Endothelial cell of hepatic sinusoid (primary cell): ENCODE measurements around the gene RASGRF1.

Source experiments
- in situ Hi-C: cut with HindIII; loops from 2 replicates; pipeline ENCODE4 v1.10.0; 2017; ENCODE audit warnings: low sequenced_read_pairs

The RASGRF1 gene

DNA sequence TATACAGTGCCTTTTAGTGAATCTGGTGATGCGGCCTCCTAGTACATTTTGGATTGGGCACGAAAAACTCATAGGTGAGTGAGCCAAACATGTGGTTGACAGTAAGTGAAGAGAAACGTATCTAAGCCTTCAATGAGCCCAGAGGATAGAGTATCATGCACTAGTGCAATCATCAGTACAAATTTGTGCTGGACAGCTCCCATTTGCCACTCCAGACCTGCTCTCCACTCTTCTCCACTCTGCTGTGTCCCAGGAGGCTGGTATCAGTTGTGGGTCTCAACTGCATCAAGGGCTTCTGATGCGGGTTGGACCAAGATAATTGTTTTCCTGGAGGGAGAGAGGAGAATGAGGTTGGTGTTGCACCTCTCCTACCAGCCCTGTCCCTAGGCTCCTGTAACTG lies 9.1 kb upstream of the RASGRF1 start:
- in situ Hi-C loops: no loop called here

DNA sequence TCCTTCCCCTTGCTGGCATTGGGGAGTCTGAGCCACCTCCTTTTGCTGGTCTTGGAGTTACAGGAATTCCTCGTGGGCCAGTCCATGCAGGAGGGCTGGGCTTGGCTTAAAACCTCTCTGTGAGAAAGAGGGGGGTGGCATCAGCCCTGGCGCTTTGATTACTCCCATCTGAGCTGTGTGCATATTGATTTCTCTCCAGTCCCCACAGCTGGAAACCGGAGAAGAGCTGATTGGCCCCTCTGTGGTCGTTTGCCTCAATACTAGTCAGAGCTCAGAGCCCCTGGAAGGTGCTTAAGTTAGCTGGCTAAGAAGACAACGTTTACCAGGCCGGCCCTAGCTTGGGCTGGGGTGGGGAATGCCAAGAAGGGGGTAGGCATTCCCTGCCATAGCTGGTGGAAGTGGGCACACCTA lies 4.0 kb upstream of the RASGRF1 start:
- in situ Hi-C loops: no loop called here

DNA sequence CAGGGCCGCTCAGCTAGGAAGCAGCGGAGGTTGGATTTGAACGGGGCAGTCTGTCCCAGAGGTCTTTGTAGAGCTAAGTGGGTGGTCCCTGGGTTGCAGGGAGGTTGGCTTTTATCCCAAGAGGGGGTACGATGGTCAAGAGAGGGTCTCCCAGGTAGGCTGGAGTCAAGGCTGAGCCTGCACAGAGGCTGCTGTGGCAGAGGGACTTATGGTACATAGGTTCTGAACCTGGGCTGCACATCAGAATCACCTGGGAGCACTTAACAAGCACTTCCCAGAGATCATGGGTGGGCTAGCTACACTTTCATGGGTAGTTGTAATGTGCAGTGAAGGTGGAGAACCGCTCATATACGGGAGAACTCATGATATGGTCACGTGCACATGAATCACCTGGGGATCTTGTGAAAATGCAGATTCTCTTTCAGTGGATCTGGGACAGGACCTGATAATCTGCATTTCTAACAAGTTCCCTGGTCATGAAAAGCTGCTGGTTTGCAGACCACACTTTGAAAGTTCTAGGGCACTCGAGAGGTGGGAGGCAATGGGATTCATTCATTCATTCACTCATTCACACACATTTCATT lies 2.9 kb upstream of the RASGRF1 start:
- in situ Hi-C loops: no loop called here

DNA sequence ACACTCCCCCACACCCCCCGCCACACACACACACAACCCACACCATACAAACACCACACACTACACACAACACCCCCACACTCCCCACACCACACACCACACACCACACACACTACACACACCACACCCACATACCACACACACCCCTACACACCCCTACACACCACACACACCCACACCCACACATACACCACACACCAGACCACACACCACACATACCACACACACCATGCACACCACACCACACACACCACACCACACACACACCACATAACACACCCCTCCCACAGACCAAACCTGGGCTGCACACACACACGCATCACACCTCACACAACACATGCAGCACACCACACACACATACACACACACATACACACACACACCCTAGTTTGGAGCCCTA lies 1.8 kb upstream of the RASGRF1 start:
- in situ Hi-C loops: no loop called here

DNA sequence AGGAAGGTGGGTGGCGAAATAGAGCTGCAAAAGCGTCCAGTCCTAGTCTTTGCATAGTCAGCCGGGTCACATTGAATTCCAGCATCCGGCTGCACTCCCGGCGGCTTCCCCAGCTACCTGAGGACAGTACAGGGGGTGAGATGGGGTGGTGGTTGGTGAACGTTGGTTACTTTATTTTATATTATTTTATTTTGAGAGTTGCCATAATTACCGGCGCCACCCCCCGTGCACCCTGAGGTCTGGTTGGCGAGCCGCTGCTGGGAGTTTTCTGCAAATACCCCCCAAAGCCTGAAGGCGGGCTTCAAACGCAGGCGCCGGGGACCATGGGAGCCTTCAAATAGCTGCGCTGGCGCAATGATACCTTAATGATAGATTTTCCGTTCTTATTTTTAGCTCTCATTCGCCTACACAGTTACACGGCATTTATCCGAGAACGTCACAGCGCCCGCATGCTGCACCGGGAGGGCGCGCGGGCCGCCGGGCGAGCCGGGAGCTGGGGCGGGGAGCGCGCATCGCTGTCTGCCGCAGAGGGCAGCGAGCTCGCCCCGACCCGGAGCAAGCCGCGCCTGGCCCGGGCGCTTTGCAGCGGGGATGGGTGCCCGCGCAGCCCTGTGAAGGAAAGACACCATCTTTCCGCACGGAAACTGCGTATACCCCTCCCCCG lies 756 bp upstream of the RASGRF1 start:
- in situ Hi-C loops: no loop called here

- in situ Hi-C loops: loop anchor here (5.0 kb wide), 3 partner anchors 52 to 87 kb away; no protein-coding TSS in a partner anchor
Observed at GRCh38 chr15:79089890-79090486, 592 bp downstream of the RASGRF1 start.

DNA sequence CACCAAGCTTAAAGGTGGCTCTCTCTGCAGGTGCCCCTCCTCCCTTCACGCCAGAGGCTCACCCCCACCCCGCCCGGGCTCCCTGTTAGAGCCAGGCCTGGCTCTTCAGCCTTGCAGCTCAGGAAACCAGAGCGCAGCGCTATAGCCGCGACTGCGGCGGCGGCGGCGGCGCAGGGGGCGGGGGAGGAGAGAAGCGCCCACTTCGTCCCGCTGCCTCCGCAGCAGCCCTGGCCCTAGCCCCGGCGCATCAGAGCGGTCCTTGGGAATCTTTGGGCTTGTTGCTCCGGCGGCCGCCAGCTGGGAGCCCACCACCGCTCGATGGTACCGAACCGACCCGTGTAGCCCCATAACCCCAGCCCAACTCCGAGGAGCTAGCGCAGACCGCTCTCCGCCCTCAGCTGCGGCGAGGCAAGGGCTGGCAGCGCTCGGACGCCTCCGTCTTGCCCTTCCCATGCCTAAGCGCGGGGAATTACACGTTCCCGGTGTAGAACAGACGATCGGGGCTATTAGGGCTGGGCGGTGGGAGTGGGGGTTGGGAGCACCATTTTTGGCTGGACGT lies 1.2 kb downstream of the RASGRF1 start:
- in situ Hi-C loops: loop anchor here (5.0 kb wide), 3 partner anchors 53 to 88 kb away; no protein-coding TSS in a partner anchor

DNA sequence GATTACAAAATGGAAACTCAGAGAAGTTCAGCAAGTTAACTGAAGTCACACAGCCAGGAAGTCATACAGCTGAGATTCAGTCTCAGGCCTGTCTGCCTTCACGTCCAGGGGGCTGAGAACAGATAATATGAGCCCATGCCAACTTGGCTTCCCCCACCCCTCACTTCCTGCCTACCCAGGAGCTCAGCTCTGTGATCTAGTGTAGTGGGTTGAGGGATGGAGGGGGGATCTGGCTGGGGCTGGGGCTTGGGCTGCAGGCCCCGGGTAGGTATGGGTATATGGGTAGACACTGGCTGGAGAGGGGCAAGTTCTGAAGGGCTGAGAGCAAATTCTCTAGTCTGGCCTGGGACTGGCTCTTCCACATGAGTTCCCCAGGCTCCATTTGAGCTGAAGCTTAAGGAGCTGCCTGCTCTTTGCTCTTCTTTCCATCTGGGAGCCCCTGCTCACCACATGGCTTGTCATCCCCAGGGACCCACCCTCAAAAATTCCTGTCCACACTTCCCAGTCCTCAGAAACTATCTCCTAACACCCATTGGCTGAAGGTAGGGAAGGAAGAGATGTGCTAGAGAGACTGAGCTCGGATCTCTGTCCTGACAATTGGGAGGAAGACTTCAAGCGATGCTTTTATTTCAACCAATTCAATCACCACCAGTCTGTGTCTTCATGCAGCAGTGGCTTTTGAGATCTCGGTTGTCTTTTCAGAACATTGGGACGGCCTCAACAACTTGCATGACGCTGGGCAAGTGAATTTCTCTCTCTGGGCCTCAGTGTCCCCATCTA lies 2.0 kb downstream of the RASGRF1 start:
- in situ Hi-C loops: loop anchor here (5.0 kb wide), 3 partner anchors 54 to 89 kb away; no protein-coding TSS in a partner anchor

- in situ Hi-C loops: loop anchor here (5.0 kb wide), 3 partner anchors 55 to 90 kb away; no protein-coding TSS in a partner anchor
Observed at GRCh38 chr15:79086814-79087213, 3.8 kb downstream of the RASGRF1 start.

GRCh38 chr15:79084308-79084968 lies 6.1 kb downstream of the RASGRF1 start:
- in situ Hi-C loops: no loop called here

DNA sequence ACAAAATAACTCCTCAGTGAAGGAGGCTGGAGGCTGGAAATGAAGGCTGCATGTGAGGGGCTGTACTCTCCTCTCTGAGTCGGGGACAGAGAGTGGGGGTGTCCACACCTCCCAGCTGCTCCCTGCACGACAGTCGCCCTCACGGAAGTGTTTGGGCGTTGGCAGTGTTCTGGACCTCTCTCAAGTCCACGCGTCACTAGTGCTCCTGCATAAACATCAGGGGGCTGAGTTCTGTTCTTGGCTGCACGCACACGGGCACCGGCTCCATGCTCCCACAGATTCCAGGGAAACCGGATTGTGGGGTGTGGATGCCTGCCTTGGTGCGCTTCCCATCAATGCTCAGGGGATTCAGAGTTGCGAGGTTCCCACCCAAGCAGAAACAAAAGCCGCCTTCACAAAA lies 7.4 kb downstream of the RASGRF1 start:
- in situ Hi-C loops: no loop called here

DNA sequence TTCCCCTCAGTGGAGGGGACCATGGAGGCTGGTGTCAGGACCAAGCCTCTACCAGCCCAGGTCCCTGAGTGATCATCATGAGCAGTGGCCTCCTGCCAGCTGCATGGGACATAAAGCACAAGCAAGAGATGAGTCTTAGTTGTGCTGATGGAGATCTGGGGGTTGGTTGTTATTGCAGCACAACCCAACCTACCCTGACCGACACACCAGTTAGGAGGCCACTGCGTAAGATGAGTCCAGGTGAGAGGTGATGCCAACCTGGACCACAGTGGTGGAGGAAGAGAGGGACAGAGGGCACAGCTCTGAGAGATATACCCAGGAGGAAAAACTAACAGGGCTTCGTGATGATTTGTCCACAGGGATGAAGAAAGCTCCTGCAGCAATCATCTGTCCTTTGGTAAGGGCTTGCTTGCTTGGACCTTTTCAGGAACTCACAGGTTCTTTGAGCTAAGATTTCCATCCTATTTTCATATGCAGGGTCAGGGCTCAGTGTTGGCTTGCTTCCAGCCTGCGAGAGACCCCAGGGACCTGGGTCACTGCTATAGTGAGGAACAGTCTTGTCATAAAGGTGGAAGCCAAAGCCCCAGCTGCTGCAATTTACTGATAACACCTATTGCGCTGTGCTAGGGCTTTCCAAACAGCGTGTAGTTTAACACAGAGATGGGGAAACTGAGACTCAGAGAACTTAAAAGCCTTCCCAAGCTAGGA lies 8.1 kb downstream of the RASGRF1 start:
- in situ Hi-C loops: no loop called here

- in situ Hi-C loops: no loop called here
Observed at GRCh38 chr15:79078763-79079410, 11.7 kb downstream of the RASGRF1 start.

DNA sequence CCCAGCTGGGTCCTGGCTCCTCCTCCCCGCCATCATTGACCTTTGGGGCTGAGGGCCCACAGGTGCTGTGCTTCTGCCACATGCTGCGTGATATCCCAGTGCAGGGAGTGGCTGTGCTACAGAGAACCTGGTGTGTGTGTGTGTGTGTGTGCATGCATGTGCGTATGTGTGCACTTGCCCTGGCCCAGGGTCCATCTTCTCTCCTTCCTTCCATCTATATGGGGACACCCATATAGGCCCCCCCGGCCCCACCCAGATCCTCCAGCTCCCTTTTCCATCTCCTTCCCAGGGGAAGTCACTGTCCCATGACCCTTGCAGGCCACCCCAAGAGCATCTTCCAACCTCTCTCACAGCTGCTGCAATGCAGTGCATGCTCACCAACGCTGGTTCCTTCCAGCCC lies 12.6 kb downstream of the RASGRF1 start:
- in situ Hi-C loops: no loop called here

GRCh38 chr15:79076661-79077060 lies 13.9 kb downstream of the RASGRF1 start:
- in situ Hi-C loops: no loop called here

GRCh38 chr15:79075256-79075655 lies 15.3 kb downstream of the RASGRF1 start:
- in situ Hi-C loops: no loop called here

DNA sequence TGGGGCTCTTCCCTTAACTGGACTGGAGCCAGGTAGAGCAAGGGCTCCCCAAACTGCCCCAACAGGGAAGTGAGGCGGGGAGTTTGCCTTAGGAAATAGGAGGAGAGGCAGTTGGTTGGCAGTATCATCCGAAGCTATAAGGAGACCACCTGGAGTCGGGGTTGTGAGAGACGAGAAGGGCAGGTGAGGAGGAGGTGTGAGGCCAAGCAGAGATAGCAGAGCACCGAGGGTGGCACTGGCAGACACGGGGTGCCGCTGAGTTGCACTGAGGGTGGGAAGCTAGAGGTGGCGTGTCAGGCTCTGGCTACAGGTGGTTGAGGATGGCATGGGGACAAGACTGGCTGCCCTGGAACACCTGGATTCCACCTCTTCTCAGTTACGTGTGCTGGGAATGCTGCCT lies 17.2 kb downstream of the RASGRF1 start:
- in situ Hi-C loops: no loop called here

GRCh38 chr15:79071901-79072300 lies 18.7 kb downstream of the RASGRF1 start:
- in situ Hi-C loops: no loop called here

- in situ Hi-C loops: no loop called here
Observed at GRCh38 chr15:79068790-79069189, 21.8 kb downstream of the RASGRF1 start.
